GM18498 (cell line): ENCODE measurements around the gene KNSTRN.

Experiments used
- ATAC-seq: cut with Tn5 transposase; IDR thresholded peaks from one replicate; pipeline ENCODE4 v1.9.1; 2021; ENCODE audit warnings: mild to moderate bottlenecking, moderate library complexity; ENCODE audit not compliant: unreplicated experiment

KNSTRN gene

DNA sequence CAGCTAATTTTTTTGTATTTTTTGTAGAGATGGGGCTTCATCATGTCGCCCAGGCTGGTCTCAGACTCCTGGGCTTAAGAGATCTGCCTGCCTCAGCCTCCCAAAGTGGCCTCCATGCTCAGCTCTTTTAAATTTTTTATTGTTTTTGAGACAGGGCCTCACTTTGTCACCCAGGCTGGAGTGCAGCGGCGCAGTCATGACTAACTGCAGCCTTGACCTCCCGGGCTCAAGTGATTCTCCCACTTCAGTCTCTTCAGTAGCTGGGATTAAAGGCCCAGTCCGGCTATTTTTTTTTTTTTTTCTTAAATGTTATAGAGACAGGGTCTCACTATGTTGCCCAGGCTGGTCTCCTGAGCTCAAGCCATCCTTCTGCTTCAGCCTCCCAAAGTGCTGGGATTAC is 43.2 kb downstream of the KNSTRN start:
- ATAC-seq: no peak

DNA sequence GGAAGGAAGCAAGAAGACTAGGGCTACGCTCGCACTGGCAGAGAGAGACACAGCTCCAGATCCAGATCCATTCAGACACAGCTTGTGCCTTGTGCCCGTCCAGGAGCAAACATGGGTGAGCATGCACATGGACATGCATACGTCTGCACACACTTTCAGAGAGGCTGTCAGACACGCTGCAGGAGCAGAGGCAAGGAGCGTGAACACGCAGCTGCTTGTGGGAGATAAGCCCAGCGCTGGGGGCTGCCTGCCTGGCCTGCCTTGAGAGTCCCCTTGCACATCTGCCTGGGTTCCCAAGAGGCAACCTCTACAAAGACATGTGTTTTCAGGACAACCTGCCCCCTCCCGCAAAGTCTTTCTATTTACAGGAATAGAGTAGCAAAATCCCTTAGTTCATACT is 44.7 kb downstream of the KNSTRN start:
- no peak for ATAC-seq

GRCh38 chr15:40428185-40428584 is 45.7 kb downstream of the KNSTRN start:
- no peak for ATAC-seq

- ATAC-seq: no peak
Measured at GRCh38 chr15:40429068-40429710, 46.7 kb downstream of the KNSTRN start.

DNA sequence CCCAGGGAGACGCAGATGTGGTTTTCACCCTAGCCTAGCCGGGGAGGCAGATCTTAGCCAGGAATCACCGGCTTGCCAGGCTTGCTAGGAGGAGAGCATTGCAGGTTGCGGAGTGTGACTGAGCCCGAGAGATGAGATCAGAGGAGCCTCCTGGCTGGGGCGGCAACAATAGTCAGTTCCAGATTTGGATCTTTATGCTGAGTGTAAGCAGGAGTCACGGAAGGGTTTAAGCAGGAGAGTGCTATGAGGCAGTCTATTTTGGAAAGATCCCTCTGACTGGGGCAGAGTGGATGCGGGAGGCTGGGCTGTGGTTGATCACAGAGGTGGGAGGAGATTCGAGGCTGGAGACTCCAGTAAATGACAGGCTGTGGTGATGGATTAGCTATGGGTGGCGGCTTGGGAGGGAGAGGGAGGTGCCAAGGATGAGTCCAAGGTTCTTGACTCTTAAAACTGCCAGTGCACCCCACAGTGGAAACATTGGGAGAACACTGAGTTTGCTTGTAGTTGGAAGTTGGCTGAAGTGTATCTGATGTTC is 47.8 kb downstream of the KNSTRN start:
- no peak for ATAC-seq

DNA sequence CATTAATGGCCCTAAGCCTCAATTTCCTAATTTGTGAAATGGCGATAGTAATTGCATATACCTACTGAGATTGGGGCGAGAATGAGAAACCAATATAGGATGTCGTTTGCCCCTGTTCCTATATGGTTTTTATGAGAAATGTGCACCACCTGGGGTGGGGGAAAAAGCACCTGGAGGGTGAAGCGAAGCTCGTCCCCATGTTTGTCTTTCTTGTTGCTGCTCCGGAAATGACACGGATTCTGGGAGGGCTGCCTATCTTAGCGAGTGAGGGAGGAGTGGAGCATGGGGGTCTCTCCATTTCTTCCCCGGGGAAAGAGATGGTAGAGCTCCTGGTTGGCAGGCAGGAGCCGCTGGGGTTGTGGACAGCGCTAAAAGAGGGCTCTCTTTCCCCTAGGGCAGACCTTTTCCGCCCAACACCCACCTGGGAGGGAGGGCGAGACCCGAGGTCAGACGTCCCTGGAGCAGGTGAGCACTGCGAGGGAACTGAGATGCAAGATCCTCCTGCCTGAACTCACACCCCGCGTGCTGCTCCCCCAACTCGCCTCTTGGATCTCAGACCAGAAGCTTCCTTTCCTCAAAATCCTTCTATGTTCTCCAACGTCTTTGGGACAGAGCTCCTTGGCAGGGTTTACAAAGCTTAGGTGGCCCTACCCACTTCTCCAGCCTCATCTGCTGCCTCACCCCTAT is 52.6 kb downstream of the KNSTRN start:
- no peak for ATAC-seq

DNA sequence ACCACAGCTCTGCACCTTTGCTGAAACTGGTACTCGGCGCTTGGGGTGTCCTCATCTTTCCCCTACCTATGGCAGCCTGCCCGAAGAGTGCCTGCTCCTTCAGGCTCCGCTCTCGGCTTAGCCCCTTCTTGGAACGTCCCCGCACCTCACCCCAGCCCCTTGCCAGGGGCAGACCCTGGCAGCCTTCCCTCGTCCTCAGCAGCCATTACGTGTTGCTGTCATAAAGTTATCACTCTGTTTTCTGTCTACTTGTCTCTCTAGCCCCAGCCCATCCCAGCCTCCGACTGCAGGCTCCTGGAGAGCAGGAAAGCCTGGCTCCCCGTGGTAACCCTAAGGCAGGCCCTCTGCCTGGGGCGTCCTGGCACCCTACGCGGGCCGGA is 53.2 kb downstream of the KNSTRN start:
- no peak for ATAC-seq

DNA sequence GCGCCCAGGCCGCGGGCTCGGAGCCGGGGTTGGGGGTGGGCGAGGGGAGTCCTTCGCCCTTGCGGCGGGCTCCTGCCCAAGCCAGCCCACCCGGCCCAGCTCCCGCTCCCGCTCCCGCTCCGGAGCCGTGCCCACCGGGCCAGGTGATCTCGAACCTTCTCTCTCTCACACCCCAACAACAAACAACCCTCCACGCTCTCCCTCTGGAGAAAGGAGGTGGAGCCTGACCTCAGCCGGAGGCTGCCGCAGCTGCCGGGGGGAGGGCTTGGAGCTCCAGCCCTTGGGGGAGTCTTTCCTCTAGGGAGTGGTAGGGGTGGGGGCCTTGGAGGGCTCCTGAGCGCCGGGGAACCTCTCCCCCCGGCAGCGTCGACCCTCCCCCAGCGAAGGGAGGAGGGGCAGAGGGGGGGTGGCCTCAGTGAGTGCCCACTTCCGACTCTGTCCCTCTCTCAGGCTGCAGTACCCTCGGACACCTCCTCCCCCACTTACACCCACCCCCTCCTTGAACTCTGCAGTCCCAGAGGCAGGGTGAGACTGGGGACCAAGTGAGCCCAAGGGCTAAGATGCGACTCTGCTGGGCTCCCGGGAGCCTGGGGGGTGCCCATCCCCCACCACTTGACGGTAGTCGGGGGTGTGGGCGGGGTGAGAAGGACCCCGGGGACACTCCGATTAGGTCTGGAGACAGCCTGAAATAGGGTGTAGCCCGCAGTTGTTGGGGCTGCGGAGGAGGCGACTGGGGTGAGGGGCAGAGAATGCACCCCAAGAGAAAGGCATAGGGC is 53.8 kb downstream of the KNSTRN start:
- ATAC-seq: no peak

GRCh38 chr15:40436892-40437751 is 54.6 kb downstream of the KNSTRN start:
- ATAC-seq: no peak

GRCh38 chr15:40437752-40438687 is 55.5 kb downstream of the KNSTRN start:
- ATAC-seq: no peak

DNA sequence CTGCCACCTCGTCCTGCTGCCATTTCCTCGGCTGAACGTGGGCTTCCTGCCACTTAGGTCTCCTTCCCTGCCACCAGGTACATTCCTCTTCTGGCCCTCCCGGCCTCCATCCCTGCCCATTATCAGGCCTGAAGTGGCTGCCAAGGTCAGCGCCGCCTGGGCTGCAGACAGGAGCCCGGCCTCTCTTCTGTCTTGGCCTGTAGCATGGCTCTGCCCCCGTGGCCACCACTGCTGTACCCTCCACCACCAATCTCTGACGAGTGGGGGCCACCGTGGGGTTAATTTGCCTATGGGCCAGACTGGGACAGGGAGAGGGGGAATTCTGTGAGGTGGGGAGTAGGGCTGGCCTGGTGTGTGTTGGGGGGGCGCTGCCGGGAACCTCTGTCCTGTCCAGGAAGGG is 56.2 kb downstream of the KNSTRN start:
- no peak for ATAC-seq

DNA sequence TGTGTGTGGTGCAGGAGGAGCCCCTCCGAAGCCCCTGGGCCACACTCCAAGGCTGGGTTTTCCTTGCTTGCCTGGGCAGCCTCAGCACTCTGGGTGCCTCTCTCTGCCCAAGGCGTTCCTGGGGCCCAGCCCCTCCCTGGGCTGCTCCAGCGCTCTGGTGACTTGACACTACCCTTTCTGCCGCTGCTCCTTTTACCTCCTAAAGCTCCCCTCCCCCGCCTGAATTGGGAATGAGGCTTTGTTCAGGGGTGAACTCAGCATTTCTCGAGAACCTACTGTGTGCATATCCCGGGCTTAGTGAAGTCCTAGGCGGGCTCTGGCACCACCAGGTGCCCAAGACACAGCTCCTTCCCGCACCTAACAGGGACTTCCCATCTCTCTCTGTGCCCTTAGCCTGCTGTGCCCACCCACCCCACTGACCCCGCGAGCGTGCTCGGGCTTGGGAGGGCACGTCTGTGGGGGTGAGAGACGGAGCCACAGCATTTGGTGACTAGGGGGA is 57.0 kb downstream of the KNSTRN start:
- no peak for ATAC-seq

DNA sequence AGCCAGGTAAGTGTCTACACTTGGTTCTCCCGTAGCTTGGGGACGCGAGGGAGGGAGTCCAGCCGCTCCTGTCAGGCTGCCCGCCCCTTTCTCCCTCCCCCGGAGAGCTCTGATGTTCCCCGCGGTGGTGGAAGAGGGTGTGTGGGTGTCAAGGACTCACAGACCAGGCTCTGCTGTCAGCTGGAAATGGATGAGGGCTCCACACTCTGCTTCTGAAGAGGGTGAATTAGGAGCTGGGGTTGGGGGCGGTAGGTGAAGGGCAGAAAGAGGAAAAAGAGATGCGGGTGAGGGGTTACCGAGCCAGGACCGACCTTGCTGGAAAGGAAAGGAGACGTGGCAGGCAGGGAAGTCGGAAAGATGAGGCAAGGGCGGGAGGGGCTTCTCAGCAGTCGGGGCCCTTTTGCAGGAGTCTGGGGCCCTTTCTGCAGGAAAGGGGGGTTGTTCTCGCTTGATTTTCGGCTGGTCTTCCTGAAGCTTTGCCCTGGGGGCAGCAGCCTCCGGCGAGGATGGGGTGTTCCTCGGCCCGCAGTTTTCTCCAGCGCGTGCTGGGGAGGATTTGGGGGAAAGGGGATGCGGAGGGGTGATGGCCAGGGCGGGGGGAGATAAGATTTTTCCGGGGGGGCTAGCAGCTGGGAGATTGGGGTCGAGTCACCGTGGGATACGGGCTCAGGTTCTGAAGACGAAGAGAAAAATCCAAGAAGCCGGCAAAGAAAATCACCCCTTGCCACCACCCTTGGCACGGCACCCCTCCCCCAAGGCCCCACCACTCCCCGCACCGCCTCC is 57.6 kb downstream of the KNSTRN start:
- ATAC-seq: no peak

GRCh38 chr15:40440743-40441564 is 58.4 kb downstream of the KNSTRN start, which contains the start of gene BAHD1:
Gene BAHD1, plus strand, starts transcription at chr15:40440953. Its CDS starts 17,512 bp downstream, at chr15:40458465.
- peak; percentile 90 for ATAC-seq

DNA sequence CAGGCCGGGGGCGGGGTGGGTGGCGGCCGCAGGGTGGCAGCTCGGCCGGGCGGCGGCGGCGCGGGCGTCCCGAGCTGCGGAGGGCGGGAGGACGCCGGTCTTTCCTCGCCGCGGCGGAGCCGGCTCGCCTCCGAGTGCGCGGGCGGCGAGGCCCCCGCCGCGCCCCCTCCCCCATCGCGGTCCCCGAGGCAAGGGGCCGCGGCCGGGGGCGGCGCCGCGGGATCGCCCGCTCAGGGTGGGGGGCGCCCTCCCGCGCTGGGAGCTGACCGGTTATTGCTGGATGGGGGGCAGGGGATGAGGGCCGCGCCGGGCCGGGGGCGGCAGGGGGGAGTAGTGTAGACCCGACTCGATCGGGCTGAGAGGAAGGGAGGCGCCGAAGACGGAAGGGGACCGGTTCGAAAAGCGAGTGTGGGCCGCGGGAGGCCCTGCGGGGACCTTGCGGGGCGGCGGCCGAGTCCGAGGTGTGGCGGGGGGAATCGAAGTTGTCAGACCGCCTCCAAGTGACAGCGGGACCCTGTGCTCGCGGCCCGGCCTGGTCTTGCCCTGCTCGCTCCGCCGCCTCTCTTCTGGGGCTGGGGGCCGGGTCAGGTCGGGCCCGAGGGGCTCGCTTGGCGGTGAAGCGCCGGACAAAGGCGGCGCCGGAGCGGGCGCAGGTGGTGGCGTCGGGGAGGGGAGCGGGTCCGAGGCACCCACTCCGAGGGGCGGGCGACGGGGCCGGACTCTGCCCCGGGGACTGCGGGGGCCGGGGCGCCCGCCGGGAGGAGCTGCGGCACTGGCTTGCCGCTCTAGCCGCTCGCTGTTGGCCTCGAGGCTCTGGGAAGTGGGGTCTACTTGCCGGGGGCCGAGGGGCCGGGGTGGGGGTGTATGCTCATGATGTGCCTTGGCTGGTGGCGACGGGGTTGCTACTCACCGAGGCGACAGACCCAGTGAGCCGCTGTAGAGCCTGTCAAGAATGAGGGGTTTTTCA is 59.3 kb downstream of the KNSTRN start:
- ATAC-seq: peak; percentile 18

DNA sequence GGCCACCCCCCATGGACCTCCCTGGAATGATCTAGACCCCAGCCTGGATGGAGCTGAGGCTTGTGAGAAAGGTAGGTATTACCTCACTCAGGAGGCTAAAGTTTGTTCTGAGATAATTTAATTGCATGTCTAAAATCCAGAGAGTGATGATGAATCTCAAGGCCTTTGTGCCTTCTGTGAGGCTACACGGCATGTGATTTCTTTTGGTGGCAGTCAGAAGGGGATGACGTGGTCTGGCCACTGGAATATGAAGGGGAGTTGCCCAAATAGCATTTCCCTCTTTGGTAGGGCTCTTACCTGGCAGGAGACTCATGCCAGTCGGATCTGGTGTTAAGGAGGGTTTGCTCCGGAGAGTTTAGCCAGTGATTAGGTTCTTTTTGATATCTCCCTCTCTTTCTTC is 60.7 kb downstream of the KNSTRN start:
- ATAC-seq: no peak

DNA sequence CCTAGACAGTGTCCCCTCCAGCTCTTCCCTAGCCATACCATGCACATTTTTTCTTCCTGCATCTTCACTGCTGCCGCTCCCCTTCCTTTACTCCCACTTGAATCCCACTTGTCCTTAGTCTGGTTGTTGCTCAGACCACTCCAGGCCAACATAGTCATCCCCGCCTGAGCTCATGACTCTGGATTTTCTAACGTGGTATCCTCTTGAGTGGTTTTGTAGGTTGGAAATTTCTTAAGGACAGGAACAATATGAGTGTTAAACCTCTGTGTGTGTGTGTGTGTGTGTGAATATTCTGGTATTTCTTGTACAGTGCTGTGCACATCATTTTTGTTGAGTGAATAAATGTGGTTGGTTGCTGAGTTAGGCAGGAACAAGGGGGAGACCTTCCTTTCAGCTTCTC is 61.3 kb downstream of the KNSTRN start:
- ATAC-seq: no peak
